HG02759 (cell line): ENCODE data around the gene MAP1LC3B.

Source experiments
- ATAC-seq: cut with Tn5 transposase; IDR thresholded peaks from one replicate; pipeline ENCODE4 v1.9.1; 2021; ENCODE audit warnings: mild to moderate bottlenecking, moderate library complexity; ENCODE audit not compliant: unreplicated experiment

The MAP1LC3B gene

GRCh38 chr16:87425941-87426340 is 33.8 kb downstream of the MAP1LC3B start:
- ATAC-seq: no peak

- no peak for ATAC-seq
Measured at GRCh38 chr16:87426423-87427215, 34.5 kb downstream of the MAP1LC3B start.

GRCh38 chr16:87431926-87432325 is 39.8 kb downstream of the MAP1LC3B start:
- ATAC-seq: no peak

- ATAC-seq: no peak
Measured at GRCh38 chr16:87432330-87432915, 40.3 kb downstream of the MAP1LC3B start.

GRCh38 chr16:87434146-87434667 is 42.1 kb downstream of the MAP1LC3B start:
- ATAC-seq: no peak

- no peak for ATAC-seq
Measured at GRCh38 chr16:87435372-87436224, 43.5 kb downstream of the MAP1LC3B start.

- no peak for ATAC-seq
Measured at GRCh38 chr16:87436225-87437172, 44.4 kb downstream of the MAP1LC3B start.

GRCh38 chr16:87437327-87437726 is 45.2 kb downstream of the MAP1LC3B start:
- no peak for ATAC-seq

GRCh38 chr16:87437911-87438610 is 45.9 kb downstream of the MAP1LC3B start:
- ATAC-seq: no peak

- ATAC-seq: no peak
Measured at GRCh38 chr16:87438611-87438985, 46.5 kb downstream of the MAP1LC3B start.

- no peak for ATAC-seq
Measured at GRCh38 chr16:87439926-87440325, 47.8 kb downstream of the MAP1LC3B start.

- ATAC-seq: no peak
Measured at GRCh38 chr16:87441886-87442580, 49.9 kb downstream of the MAP1LC3B start.

GRCh38 chr16:87442581-87442966 is 50.4 kb downstream of the MAP1LC3B start:
- ATAC-seq: no peak

- no peak for ATAC-seq
Measured at GRCh38 chr16:87443016-87443415, 50.9 kb downstream of the MAP1LC3B start.

- ATAC-seq: no peak
Measured at GRCh38 chr16:87443964-87444363, 51.8 kb downstream of the MAP1LC3B start.

- no peak for ATAC-seq
Measured at GRCh38 chr16:87445486-87445885, 53.4 kb downstream of the MAP1LC3B start.

- ATAC-seq: no peak
Measured at GRCh38 chr16:87446479-87446878, 54.3 kb downstream of the MAP1LC3B start.

- ATAC-seq: no peak
Measured at GRCh38 chr16:87447323-87447722, 55.2 kb downstream of the MAP1LC3B start.

- ATAC-seq: no peak
Measured at GRCh38 chr16:87448866-87449265, 56.7 kb downstream of the MAP1LC3B start.
